Effector CD8-positive, alpha-beta T cell (primary cell): ENCODE measurements around the gene AURKAIP1.
"Not testable (repeated sequence)": the region's sequence is repeated elsewhere in the genome, so short reads cannot be mapped to it uniquely, and the experiment has no call there.

Source experiments
- DNase-seq: peaks from one replicate; lab custom pipeline; 2025; lab: John Stamatoyannopoulos, UW

The AURKAIP1 gene

DNA sequence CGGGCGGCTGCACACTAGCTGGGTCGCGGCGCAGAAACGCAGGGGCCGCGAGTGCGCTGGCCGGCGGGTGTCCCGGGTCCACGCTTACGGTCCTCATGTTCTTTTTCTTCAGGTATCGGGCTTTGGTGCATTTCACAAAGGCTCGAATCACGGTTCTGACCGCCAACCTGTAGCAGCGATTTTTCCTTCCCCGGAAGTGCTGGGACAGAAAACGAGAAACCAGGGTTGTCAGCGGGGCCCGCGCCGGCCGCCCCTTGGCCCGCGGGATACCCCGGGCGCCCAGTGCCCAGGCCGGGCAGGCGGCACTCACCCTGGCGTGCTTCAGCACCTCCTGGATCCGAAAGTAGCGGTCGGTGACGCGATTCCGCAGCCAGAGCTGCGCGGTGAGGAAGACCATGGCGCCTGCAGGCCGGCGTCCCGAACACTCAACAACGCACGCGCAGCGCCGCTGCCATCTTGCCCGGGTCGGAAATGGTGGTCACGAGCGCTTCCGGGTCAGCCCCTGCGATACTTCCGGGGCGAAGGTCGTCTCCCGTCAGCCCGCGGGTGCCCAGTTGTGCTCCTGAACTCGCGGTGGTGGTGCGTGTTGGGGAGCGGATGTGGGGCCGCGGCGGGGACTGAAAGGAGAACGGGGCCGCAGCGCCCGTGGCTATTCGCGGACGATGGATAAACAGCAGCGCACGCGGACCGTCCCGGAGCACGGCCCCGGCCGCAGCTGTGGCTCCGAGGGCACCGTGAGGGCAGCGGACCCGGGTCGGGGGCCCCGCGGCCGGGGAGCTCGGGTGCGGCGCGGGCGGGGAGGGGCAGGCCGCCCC lies 32.0 kb upstream of the AURKAIP1 start, which contains the start of gene MRPL20:
MRPL20 (minus strand) TSS at position 473 of the 815 bp plus-strand sequence; CDS start at position 397, 76 bp downstream.
- DNase-seq = peak; percentile 91

DNA sequence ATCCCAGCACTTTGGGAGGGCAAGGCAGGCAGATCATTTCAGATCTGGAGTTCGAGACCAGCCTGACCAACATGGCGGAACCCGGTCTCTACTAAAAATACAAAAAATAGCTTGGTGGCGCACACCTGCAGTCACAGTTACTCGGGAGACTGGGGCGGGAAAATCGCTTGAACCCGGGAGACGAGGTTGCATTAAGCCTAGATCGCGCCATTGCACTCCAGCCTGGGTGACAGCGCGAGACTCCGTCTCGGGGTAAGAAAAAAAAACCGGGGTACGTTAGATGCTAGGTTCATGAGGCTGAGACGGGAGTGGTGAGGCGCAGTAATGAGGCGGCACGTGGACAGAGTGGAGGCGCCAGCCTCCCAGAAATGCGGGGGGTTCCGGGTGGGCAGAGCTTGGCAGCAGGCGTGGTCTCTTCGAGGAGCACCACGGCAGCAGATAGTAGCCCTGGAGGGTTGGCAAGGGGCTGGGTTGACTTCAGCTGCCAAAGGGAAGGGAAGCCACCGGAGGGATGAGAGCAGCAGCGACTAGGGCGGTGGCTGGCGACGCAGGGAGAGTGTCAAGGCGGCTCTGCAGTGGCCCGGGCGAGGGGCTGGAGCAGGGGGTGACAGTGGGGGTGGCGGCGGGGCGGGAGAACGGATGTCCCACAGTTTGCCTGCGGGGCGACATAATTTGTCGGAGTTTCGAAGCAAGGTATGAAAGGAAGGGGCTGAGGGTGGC lies 31.3 kb upstream of the AURKAIP1 start:
- DNase-seq = no peak

- DNase-seq = no peak
These were observed 28.6 kb upstream of the AURKAIP1 start for GRCh38 chr1:1403653-1404052.

- not testable (repeated sequence) for DNase-seq
These were observed 27.9 kb upstream of the AURKAIP1 start for GRCh38 chr1:1402901-1403392.

- DNase-seq = no peak
These were observed 27.3 kb upstream of the AURKAIP1 start for GRCh38 chr1:1402072-1402900.

DNA sequence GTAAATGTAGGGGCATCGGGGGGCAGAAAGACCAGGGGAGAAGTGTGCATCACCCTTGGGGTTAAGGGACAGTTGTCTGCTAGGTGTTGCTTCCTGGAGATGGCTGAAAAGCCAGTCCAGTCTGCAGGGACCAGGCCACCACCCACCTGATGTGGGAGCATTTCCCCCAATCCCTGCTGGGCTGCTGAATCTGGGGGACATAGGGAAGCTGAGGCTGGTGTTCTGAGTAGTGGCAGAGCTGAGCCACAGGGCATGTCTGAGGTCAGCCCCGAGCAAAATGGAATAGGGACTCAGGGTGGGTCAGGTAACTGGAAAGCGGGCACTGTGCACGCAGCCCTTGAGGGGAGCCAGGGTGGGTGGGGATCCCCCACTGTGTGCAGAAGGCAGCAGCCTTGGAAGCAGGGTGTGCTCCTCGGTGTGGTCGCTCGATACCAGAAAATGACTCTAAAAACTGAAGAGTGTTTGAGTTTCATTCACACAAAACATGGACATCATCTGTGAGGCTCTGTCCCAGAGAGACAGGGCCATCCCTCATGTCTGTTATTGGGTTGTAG lies 26.5 kb upstream of the AURKAIP1 start:
- no peak for DNase-seq

- DNase-seq = no peak
These were observed 25.8 kb upstream of the AURKAIP1 start for GRCh38 chr1:1400576-1401456.

DNA sequence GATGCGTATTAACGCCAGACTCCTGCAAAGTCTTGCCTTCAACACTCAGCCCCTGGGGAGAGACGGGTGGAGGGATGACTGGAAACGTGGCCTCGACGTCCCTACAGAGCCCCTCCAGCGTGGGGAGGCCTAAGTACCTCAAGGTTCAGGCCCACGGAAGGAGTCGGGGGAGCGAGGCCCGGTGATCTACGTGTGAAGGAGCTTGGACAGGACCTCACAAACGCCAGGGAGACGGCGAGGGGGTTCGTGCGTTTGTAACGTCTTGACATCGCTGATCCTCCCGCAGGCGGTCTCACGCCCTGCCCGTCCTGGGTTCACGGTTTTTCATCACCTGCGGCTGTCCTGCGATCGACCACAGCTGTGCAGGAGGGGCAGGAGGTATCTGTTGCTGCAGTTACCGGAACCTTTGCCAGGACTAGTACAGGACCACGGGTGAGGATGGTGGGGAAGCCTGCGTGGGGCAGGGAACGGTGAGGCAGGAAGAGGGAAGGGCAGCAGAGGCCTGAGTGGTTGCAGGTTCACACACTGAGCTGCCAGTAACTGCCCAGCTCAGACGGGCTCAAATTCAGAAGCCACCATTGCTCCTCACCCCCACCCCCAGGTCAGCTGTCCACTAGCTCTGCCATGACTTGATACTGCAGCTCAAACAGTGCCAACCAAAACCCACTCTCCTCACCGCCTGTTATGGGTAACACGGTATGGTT lies 25.0 kb upstream of the AURKAIP1 start:
- no peak for DNase-seq

DNA sequence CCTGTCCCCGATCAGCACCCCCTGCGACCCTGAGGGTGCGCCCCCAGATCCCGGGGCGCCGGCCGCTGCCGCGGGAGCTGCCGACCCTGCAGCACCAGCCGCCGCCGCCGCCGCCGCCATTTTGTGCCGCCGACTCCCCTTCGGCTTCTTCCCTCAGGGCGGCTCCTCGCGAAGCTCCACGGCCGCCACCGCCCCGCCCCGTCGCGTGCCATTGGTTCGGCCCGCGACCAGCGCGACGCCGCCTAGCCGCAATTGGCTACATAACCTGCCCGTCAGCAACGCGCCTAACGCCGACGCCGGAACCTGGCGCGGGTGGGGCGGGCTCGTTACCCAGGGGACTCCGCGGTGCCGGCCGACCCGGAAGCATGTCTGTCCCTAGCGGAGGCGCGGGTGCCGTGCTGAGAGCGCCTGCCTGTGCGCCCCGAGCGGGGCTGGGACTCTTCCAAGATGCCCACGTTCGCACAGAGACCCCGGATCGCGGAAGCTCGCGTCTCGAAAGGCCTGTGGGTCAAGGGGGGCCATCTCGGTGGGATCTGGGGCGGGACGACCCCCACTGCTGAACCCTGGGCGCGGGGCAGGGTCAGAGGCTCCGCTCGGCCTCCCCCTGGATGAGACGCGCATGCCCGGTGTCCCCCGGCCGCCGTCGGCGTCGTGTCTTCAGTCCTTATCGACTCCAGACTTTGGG lies 24.3 kb upstream of the AURKAIP1 start, which contains the start of gene CCNL2:
CCNL2 (minus strand) TSS at position 149 of the 685 bp plus-strand sequence; CDS start at position 120, 29 bp downstream.
- DNase-seq = peak; percentile 98

- no peak for DNase-seq
These were observed 23.7 kb upstream of the AURKAIP1 start for GRCh38 chr1:1398677-1399186.

DNA sequence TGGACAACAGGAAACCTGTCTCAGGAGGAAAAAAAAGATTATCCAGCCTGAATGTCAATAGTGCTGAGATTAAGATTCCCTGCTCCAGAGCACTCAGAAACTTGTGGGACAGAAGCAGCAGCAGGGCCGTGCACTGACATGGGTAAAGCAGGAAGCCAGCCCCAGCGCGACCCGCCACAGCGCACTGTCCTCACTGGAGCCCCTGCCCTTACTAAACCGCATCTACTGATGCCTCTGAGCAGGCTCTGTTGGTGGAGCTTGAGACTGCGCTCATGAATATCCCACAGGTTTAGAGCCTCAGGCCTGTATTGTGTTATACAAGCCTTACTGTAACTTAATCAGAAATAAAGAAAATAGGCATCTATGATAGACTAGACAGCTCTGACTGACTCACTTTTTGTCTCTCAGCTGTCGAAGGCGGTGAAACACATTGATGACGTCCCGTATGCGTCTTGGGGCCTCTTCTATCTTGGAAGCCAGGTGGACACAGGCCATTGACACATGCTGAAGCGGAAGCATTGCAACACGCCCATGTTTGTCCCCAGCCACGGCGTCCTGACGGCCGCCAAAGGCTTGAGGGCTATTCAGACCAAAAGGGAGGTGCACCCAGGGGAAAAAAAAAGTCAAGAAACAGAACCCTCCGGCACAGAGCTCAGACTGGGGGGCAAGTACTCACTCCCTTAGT lies 23.0 kb upstream of the AURKAIP1 start:
- no peak for DNase-seq

GRCh38 chr1:1395166-1395565 lies 20.2 kb upstream of the AURKAIP1 start:
- no peak for DNase-seq

DNA sequence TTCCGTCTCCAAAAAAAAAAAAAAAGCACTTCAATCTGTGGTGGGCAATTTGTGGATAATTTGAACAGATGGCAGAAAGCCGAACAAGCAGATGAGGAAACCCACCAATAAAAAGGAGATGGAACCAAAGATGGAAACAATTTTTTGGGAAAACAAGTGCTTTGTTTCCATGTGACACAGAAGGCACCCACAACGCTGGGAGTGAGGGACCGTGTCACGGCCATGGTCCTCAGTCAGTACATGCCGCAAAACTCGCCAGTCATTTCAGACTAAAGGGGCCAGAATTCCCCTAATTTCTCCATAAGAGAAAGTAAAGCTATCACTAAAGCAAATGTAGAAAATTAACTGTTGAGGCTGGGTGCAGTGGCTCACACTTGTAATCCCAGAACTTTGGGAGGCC lies 19.1 kb upstream of the AURKAIP1 start:
- DNase-seq = no peak

DNA sequence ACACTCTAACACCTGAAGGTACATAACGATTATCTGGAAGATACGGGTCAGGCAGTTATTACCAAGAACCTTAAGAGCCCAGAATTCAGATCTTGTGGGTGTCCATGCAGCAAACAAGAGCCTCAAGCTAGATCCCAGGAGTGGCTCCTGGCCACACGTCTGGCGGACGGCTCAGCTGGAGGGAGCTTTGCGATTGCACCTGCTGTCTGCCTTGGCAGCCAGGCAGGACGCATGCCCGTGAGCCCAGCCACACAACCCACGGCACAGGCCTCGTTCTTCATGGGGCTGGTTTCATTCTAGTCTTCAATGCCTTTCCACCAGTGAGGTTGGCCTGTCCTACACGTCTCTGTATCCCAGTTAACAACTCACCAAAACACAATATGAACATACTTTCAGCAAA lies 18.4 kb upstream of the AURKAIP1 start:
- no peak for DNase-seq

GRCh38 chr1:1393014-1393413 lies 18.0 kb upstream of the AURKAIP1 start:
- no peak for DNase-seq

DNA sequence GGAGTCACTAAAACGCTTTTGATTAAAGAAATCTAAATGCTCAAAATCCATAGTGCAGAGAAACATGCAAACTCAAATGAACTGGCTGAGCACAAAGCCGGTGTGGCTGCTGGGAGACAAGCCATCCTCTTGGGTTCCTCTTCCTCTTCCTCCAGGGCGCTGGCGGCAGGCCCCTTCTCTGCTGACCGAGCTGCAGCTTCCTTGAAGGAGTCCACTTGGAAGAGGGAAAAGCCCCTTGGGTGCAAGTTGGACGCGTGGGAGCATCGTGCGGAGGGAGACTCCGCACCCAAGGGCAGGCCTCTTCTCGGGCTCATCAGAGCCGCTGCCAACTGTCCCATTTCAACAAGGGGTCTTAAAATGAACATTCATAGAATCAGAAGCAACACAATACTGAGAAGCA lies 16.2 kb upstream of the AURKAIP1 start:
- no peak for DNase-seq

- DNase-seq = no peak
These were observed 15.7 kb upstream of the AURKAIP1 start for GRCh38 chr1:1390675-1391074.

DNA sequence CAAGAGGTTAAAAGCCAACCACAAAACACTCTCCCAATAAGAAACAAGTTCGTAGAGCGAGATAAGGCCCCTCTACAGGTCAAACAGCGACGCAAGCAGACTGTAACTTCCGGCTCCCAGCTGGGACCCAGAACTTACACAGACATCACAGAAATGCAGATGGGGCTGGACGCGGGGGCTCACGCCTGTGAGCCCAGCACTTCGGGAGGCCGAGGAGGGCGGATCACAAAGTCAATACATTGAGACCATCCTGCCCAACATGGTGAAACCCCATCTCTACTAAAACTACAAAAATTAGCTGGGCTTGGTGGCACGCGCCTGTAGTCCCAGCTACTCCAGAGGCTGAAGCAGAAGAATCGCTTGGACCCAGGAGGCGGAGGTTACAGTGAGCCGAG lies 13.1 kb upstream of the AURKAIP1 start:
- DNase-seq = no peak
